Choroid plexus epithelial cell (primary cell): ENCODE measurements around the gene IGFBP1.

ENCODE experiments used
- DNase-seq: peaks from one replicate; pipeline ENCODE4 v3.0.0-alpha.2; 2010; ENCODE audit warnings: low read depth
- H3K4me3 ChIP-seq: 2 replicates; pipeline ENCODE4 v1.5.1; 2011; ENCODE audit warnings: low read depth, mild to moderate bottlenecking, control low read depth, low read length, moderate library complexity
- CTCF ChIP-seq: conservative IDR thresholded peaks from 2 replicates; pipeline ENCODE4 v1.5.1; 2011; ENCODE audit warnings: low read depth, mild to moderate bottlenecking, control low read depth, inconsistent platforms, low read length, moderate library complexity

IGFBP1 gene

DNA sequence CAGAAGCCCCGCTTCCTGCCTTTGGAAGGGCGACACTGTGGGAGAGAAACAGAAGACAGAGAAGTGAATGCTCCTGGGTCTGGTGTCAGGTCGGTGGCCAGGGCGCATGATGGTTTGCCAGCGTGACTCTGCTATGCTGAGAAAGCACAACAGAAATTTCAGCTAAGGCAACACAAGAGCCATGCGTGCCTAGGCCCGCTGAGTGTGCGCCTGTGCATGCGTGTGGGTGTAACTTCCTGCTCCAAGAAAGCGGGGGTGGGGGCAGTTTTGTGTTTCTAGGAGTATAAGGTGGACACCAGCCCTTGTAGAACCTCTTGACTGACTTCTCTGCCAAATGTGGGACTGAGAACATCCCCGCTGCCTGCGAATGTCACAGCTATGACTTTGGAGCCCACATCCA lies 26.6 kb downstream of the IGFBP1 start:
- DNase-seq, result no peak
- no peak overlapping the region for H3K4me3 ChIP-seq
- no peak for TF ChIP-seq CTCF

DNA sequence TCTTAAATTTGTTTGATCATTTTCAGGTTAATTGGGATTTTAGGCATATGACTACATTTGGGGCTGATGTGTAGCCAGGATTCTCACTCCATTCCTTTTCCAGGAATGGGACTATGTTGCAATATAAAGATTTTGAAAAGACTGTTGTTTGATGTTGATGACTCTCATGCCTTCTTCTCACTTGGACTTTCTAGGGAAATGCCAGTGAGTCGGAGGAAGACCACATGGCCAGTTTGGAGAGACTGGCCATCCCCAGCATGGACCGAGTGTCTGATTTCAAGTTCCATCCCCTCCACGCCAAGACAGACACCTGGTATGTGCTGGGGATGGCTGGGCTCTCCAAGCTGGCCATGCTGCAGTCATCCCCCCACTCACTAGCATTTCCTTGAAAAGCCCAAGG lies 27.3 kb downstream of the IGFBP1 start:
- no peak overlapping the region for H3K4me3 ChIP-seq
- DNase-seq, result no peak
- TF ChIP-seq CTCF, result no peak

DNA sequence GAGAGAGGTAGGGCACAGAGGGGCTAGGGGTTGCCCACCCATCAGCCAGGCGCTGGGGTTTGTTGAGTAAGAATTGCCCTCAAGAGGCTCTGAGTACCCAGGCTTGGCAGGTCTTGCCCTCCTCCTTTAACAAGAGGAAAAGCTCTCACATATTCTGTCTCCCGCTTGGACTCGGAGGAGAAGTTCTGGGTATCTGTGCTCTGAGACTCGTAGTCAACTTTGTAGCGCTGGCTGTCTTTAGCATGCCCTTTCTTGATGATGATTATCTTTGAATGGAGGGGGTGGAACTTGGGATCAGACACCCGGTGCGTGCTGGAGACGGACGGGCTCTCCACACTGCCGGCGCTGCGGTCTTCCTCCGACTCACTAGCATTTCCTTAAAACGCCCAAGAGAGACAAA lies 28.8 kb downstream of the IGFBP1 start:
- TF ChIP-seq CTCF, result no peak
- DNase-seq, result no peak
- H3K4me3 ChIP-seq, result no peak overlapping the region

DNA sequence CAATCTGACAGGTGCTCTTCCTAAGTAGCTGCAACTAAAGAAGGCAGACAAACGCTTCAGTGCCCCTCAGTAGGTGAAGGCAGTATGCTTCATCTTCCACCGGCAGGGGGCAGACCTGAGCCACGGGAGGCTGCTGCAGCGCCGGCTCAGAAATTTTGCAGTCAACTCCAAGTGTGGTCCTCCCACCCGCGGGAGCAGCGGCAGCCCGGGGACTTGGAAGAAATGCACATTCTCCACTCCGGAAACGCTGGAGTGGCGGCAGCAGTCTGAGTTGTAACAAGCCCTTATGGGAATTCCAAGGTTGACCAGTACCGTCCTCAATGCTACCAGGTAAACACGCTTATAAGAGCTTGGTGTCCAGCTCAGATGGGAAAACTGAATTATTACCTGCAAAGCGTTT lies 29.4 kb downstream of the IGFBP1 start:
- peak; percentile 98 for TF ChIP-seq CTCF
- H3K4me3 ChIP-seq, result peak overlapping the region; percentile 31
- peak; percentile 73 for DNase-seq

- no peak overlapping the region for H3K4me3 ChIP-seq
- DNase-seq, result no peak
- no peak for TF ChIP-seq CTCF
These were observed 30.3 kb downstream of the IGFBP1 start for GRCh38 chr7:45918556-45918955.

GRCh38 chr7:45919231-45919784 lies 31.0 kb downstream of the IGFBP1 start:
- H3K4me3 ChIP-seq, result no peak overlapping the region
- no peak for TF ChIP-seq CTCF
- no peak for DNase-seq

DNA sequence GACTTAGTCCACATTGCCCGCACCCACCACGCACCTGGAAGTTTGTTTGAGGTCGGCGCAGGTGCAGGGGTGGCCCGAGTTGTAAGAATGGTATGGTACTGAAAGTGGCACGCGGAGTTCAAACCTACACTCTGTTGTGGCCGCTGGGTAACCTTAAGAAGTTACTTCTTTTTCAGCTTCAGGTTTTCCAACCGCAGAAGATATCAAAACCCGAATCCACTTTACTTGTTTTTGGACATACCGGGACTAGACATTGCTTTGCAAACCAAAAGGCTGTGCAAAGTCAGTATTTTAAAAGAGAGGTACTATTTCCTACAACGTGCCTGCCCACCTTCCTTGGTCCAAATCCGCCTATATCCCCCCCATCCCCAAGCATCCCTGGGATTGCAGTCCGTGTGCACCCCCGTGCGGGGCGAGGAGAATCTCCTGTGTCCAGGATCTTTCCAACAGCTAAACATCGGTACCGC lies 31.7 kb downstream of the IGFBP1 start:
- peak overlapping the region; percentile 55 for H3K4me3 ChIP-seq
- no peak for TF ChIP-seq CTCF
- no peak for DNase-seq
